ENCODE results near the gene TBL3.

GRCh38 chr16:1998360-1998835, 26.5 kb downstream of the TBL3 start:
- TF ChIP-seq CTCF (IDR thresholded peaks at IDR 0.05) (no peak), POLR2A (IDR thresholded peaks at IDR 0.05) (no peak)

All from heart left ventricle (tissue), 13 donors.